ENCODE data around the gene ARHGEF16.

DNA sequence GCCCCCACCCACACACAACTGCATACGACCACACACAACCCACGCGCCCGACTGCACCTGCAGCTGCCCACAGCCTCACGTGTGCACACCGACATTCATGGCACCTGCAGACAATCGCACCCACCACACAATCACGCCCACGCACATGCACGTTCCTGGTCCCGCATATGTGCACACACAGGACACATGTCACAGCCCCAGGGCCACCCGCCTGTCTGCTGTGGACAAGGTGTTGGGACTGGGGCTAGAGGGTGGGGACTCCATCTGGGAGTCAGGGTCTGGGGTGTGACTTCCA is 56.4 kb downstream of the ARHGEF16 start:
- no peak for TF ChIP-seq CTCF (IDR thresholded peaks at IDR 0.05)
- no peak for TF ChIP-seq POLR2A (IDR thresholded peaks at IDR 0.05)

All from esophagus squamous epithelium (tissue), 4 donors.